ENCODE data around the gene KIF6. TPM values are rescaled to one million over a fixed set of nuclear protein-coding genes. Genes with fewer than 3 reads are reported as not detected.
A peak's percentile ranks its signal among the peaks of the same experiment; 100 is the strongest.

The KIF6 gene
- total and polyA plus RNA-seq, 7 experiments from 2014 or later, result 0.75 TPM; not detected in 6

GRCh38 chr6:39471954-39472659 is 253.1 kb downstream of the KIF6 start:
- peaks cover 0 to 18% (median 5%) of the 10 kb centered on the region in 11 donors for H3K9me3 Mint-ChIP-seq
- peak overlapping the region in 2 of 9 donors; percentile 13 to 61 for H3K27ac Mint-ChIP-seq
- H3K27me3 ChIP-seq (ENCODE audit: control insufficient read depth in 2 of 2, insufficient read depth in 2 of 2, low read length in 2 of 2), result no peaks in the 10 kb centered on the region
- peaks cover 0 to 6% (median 4%) of the 10 kb centered on the region in 5 donors for H3K27me3 Mint-ChIP-seq
- ATAC-seq (no peak), DNase-seq (no peak)
- no peaks in the 10 kb centered on the region for H3K36me3 ChIP-seq (ENCODE audit: control insufficient read depth in 2 of 3, insufficient read depth in 3 of 3, low read length in 3 of 3)
- peaks cover 0 to 19% (median 9%) of the 10 kb centered on the region in 7 donors for H3K4me1 Mint-ChIP-seq
- ChIA-PET POLR2A (interaction anchor here (0.6 kb wide), 1 partner anchor 36 kb away, joined by 3 read pairs; no protein-coding TSS in a partner anchor), CTCF (no interaction called here)
- peak overlapping the region in 1 of 10 donors; percentile 13 for H3K4me3 Mint-ChIP-seq
- no peak overlapping the region for H3K27ac ChIP-seq (ENCODE audit: low read depth, low read length)
- no peaks in the 10 kb centered on the region for H3K4me1 ChIP-seq (ENCODE audit: control insufficient read depth in 2 of 2, insufficient read depth in 2 of 2, low read length in 2 of 2)
- H3K9me3 ChIP-seq (ENCODE audit: control insufficient read depth in 2 of 3, low read length in 3 of 3), result no peaks in the 10 kb centered on the region
- no peak overlapping the region for H3K4me3 ChIP-seq (ENCODE audit: low read length)
- no peaks in the 10 kb centered on the region for H3K36me3 Mint-ChIP-seq
- intact Hi-C loops (cut with micrococcal nuclease), result no loop called here

- Mint-ChIP-seq H3K27me3 (peaks cover 4 to 10% (median 7%) of the 10 kb centered on the region in 5 donors), H3K9me3 (peaks cover 0 to 18% (median 4%) of the 10 kb centered on the region in 11 donors), H3K27ac (no peak overlapping the region), H3K36me3 (no peaks in the 10 kb centered on the region), H3K4me3 (no peak overlapping the region), H3K4me1 (peaks cover 0 to 19% (median 9%) of the 10 kb centered on the region in 7 donors)
- Histone ChIP-seq H3K4me1 (ENCODE audit: control insufficient read depth in 2 of 2, insufficient read depth in 2 of 2, low read length in 2 of 2) (no peaks in the 10 kb centered on the region), H3K4me3 (ENCODE audit: low read length) (no peak overlapping the region), H3K27ac (ENCODE audit: low read depth, low read length) (no peak overlapping the region), H3K27me3 (ENCODE audit: control insufficient read depth in 2 of 2, insufficient read depth in 2 of 2, low read length in 2 of 2) (peaks cover 0 to 3% of the 10 kb centered on the region in 2 donors), H3K9me3 (ENCODE audit: control insufficient read depth in 2 of 3, low read length in 3 of 3) (no peaks in the 10 kb centered on the region), H3K36me3 (ENCODE audit: control insufficient read depth in 2 of 3, insufficient read depth in 3 of 3, low read length in 3 of 3) (no peaks in the 10 kb centered on the region)
- intact Hi-C loops (cut with micrococcal nuclease), result no loop called here
- ChIA-PET POLR2A (no interaction called here), CTCF (no interaction called here)
- DNase-seq (no peak), ATAC-seq (no peak)
Measured at GRCh38 chr6:39470506-39470905, 254.7 kb downstream of the KIF6 start.

- intact Hi-C loops (cut with micrococcal nuclease), result no loop called here
- Mint-ChIP-seq H3K27me3 (peaks cover 5 to 15% (median 11%) of the 10 kb centered on the region in 5 donors), H3K4me1 (peaks cover 0 to 10% (median 9%) of the 10 kb centered on the region in 7 donors), H3K36me3 (no peaks in the 10 kb centered on the region), H3K4me3 (no peak overlapping the region), H3K27ac (no peak overlapping the region), H3K9me3 (peaks cover 0 to 18% (median 4%) of the 10 kb centered on the region in 11 donors)
- DNase-seq (no peak), ATAC-seq (no peak)
- CTCF ChIA-PET, result no interaction called here
- H3K4me3 ChIP-seq (ENCODE audit: low read length), result no peak overlapping the region
- POLR2A ChIA-PET, result no interaction called here
- H3K4me1 ChIP-seq (ENCODE audit: control insufficient read depth in 2 of 2, insufficient read depth in 2 of 2, low read length in 2 of 2), result no peaks in the 10 kb centered on the region
- H3K27me3 ChIP-seq (ENCODE audit: control insufficient read depth in 2 of 2, insufficient read depth in 2 of 2, low read length in 2 of 2), result peaks cover 2 to 3% of the 10 kb centered on the region in 2 donors
- no peaks in the 10 kb centered on the region for H3K36me3 ChIP-seq (ENCODE audit: control insufficient read depth in 2 of 3, insufficient read depth in 3 of 3, low read length in 3 of 3)
- no peaks in the 10 kb centered on the region for H3K9me3 ChIP-seq (ENCODE audit: control insufficient read depth in 2 of 3, low read length in 3 of 3)
- no peak overlapping the region for H3K27ac ChIP-seq (ENCODE audit: low read depth, low read length)
Measured at GRCh38 chr6:39468385-39468784, 256.8 kb downstream of the KIF6 start.

GRCh38 chr6:39466631-39467030 is 258.6 kb downstream of the KIF6 start:
- intact Hi-C loops (cut with micrococcal nuclease), result no loop called here
- Mint-ChIP-seq H3K4me1 (no peaks in the 10 kb centered on the region), H3K27ac (no peak overlapping the region), H3K36me3 (no peaks in the 10 kb centered on the region), H3K27me3 (peaks cover 10 to 21% (median 14%) of the 10 kb centered on the region in 5 donors), H3K9me3 (peaks cover 0 to 18% (median 4%) of the 10 kb centered on the region in 11 donors), H3K4me3 (no peak overlapping the region)
- ChIA-PET POLR2A (no interaction called here), CTCF (no interaction called here)
- no peaks in the 10 kb centered on the region for H3K4me1 ChIP-seq (ENCODE audit: control insufficient read depth in 2 of 2, insufficient read depth in 2 of 2, low read length in 2 of 2)
- peaks cover 2 to 3% of the 10 kb centered on the region in 2 donors for H3K27me3 ChIP-seq (ENCODE audit: control insufficient read depth in 2 of 2, insufficient read depth in 2 of 2, low read length in 2 of 2)
- no peaks in the 10 kb centered on the region for H3K9me3 ChIP-seq (ENCODE audit: control insufficient read depth in 2 of 3, low read length in 3 of 3)
- ATAC-seq (no peak), DNase-seq (no peak)
- H3K36me3 ChIP-seq (ENCODE audit: control insufficient read depth in 2 of 3, insufficient read depth in 3 of 3, low read length in 3 of 3), result no peaks in the 10 kb centered on the region
- H3K4me3 ChIP-seq (ENCODE audit: low read length), result no peak overlapping the region
- no peak overlapping the region for H3K27ac ChIP-seq (ENCODE audit: low read depth, low read length)

- Mint-ChIP-seq H3K4me3 (no peak overlapping the region), H3K9me3 (peaks cover 2 to 24% (median 8%) of the 10 kb centered on the region in 11 donors), H3K27me3 (peaks cover 10 to 17% (median 14%) of the 10 kb centered on the region in 5 donors), H3K4me1 (no peaks in the 10 kb centered on the region), H3K27ac (no peak overlapping the region), H3K36me3 (no peaks in the 10 kb centered on the region)
- POLR2A ChIA-PET, result no interaction called here
- no peaks in the 10 kb centered on the region for H3K4me1 ChIP-seq (ENCODE audit: control insufficient read depth in 2 of 2, insufficient read depth in 2 of 2, low read length in 2 of 2)
- CTCF ChIA-PET, result no interaction called here
- intact Hi-C loops (cut with micrococcal nuclease), result no loop called here
- peaks cover 0 to 3% (median 0%) of the 10 kb centered on the region in 3 experiments for H3K9me3 ChIP-seq (ENCODE audit: control insufficient read depth in 2 of 3, low read length in 3 of 3)
- H3K4me3 ChIP-seq (ENCODE audit: low read length), result no peak overlapping the region
- no peak for ATAC-seq
- H3K36me3 ChIP-seq (ENCODE audit: control insufficient read depth in 2 of 3, insufficient read depth in 3 of 3, low read length in 3 of 3), result no peaks in the 10 kb centered on the region
- no peak for DNase-seq
- peaks cover 2 to 3% of the 10 kb centered on the region in 2 donors for H3K27me3 ChIP-seq (ENCODE audit: control insufficient read depth in 2 of 2, insufficient read depth in 2 of 2, low read length in 2 of 2)
- H3K27ac ChIP-seq (ENCODE audit: low read depth, low read length), result no peak overlapping the region
Measured at GRCh38 chr6:39465539-39465938, 259.7 kb downstream of the KIF6 start.

- Histone ChIP-seq H3K27ac (ENCODE audit: low read depth, low read length) (no peak overlapping the region), H3K27me3 (ENCODE audit: control insufficient read depth in 2 of 2, insufficient read depth in 2 of 2, low read length in 2 of 2) (peaks cover 2 to 3% of the 10 kb centered on the region in 2 donors), H3K36me3 (ENCODE audit: control insufficient read depth in 2 of 3, insufficient read depth in 3 of 3, low read length in 3 of 3) (no peaks in the 10 kb centered on the region), H3K4me1 (ENCODE audit: control insufficient read depth in 2 of 2, insufficient read depth in 2 of 2, low read length in 2 of 2) (no peaks in the 10 kb centered on the region), H3K4me3 (ENCODE audit: low read length) (no peak overlapping the region), H3K9me3 (ENCODE audit: control insufficient read depth in 2 of 3, low read length in 3 of 3) (peaks cover 0 to 3% (median 0%) of the 10 kb centered on the region in 3 experiments)
- no peak overlapping the region for H3K4me3 Mint-ChIP-seq
- H3K9me3 Mint-ChIP-seq, result peaks cover 2 to 25% (median 8%) of the 10 kb centered on the region in 11 donors
- H3K36me3 Mint-ChIP-seq, result no peaks in the 10 kb centered on the region
- DNase-seq, result no peak
- no peak for ATAC-seq
- intact Hi-C loops (cut with micrococcal nuclease), result no loop called here
- ChIA-PET POLR2A (no interaction called here), CTCF (no interaction called here)
- H3K27ac Mint-ChIP-seq, result no peak overlapping the region
- no peaks in the 10 kb centered on the region for H3K4me1 Mint-ChIP-seq
- peaks cover 7 to 17% (median 13%) of the 10 kb centered on the region in 5 donors for H3K27me3 Mint-ChIP-seq
Measured at GRCh38 chr6:39464067-39464466, 261.1 kb downstream of the KIF6 start.

All from naive thymus-derived CD4-positive, alpha-beta T cell (primary cell).